ENCODE measurements around the gene TRIM67. TPM values are rescaled to one million over a fixed set of nuclear protein-coding genes. Genes with fewer than 3 reads are reported as not detected.
"Not testable (repeated sequence)": the region's sequence is repeated elsewhere in the genome, so short reads cannot be mapped to it uniquely, and the experiment has no call there.

TRIM67 gene
- polyA plus RNA-seq, 2 of the 4 experiments (the other 2 are of a cell fraction) = 0.23 to 0.35 TPM

DNA sequence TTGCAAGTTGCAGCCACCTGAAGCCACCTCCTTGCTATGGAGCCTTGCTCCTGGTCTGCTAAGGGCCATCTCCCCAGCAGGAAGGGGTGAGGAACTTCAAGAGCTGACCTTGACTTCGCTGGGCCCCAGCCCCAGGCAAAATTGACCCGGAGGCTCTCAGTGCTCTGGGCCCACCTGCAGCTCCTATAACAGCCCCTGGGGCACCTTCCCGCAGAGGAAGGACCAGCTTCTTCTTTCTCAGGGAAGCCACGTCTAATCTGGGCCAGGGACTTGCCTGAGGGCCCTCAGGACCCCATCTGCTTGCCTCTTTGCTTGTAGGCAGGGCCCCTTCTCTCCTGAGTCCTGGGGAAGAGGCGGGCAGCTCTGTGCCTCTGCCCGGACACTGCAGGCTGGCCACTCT, 48.3 kb downstream of the TRIM67 start (continued):
- no peak for TF ChIP-seq MAZ (IDR thresholded peaks at IDR 0.05; ENCODE audit: borderline replicate concordance, low read depth, low read length)
- no peak for TF ChIP-seq CBX8 (IDR thresholded peaks at IDR 0.05)

DNA sequence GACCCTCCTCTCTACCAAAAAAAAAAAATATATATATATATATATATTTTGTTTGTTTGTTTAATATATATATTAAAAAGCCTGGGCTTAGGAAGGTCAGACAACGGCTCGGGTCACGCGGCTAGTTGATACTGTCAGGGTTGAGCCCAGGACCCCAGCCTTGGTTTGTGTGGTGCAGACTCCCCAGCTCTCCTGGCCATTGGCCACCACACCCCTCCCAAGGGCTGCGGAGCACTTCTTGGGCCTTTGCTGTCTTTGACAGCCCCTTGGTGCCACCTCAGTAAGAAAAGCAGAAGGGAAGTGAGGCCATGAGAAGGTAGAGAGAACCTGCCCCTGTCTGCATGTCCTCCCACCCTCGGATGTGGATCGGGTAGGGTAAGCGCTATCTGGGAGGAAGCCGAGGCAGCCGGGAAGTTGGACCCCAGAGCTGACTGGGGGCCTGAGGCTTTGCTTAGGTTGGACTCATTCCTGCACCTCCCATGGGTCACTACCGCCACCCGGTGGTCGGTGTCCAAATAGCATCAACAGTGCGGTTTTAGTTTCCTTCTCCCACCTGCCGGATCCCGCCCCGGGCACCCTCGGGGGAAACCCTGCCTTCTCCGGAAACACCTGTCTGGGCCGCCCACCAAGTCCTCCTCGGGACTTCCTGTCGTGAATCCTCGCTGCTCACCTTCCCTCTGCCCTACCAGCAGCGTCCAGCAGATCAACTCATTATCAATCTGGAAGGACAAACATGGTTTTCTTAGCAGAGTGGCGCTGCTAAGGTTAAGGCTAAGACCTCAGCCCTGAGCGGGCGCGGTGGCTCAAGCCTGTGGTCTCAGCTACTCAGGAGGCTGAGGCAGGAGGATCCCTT, 49.4 kb downstream of the TRIM67 start:
- H3K27ac ChIP-seq = peak overlapping the region; percentile 57 to 85
- H3K9me3 ChIP-seq = no peaks in the 10 kb centered on the region
- H3K4me2 ChIP-seq = peak overlapping the region; percentile 78
- FAIRE-seq (no peak), DNase-seq (ENCODE audit: low read depth in 1 of 2, low spot score in 1 of 2) (peak; percentile 73 to 81), ATAC-seq (peak; percentile 89 to 93)
- TF ChIP-seq MAX (IDR thresholded peaks at IDR 0.05) (0 out of 2 replicates have a peak, but pooled peaks have one; percentile 13), HOXA7 (CRISPR knock-in tag; IDR thresholded peaks at IDR 0.05) (no peak), ZC3H11A (IDR thresholded peaks at IDR 0.05) (peak; percentile 8; the same call in 1 of the 2 replicates), PBX3 (IDR thresholded peaks at IDR 0.05) (no peak), ZFP36 (IDR thresholded peaks at IDR 0.05; ENCODE audit: borderline replicate concordance, partially characterized antibody) (no peak), SMC3 (IDR thresholded peaks at IDR 0.05) (peak; percentile 98), RAD21 (conservative IDR thresholded peaks at IDR 0.05 in 1 of 2, IDR thresholded peaks at IDR 0.05 in 1 of 2) (peak; percentile 96 to 99), JUNB (IDR thresholded peaks at IDR 0.05) (no peak)
- TF ChIP-seq, protein P1, sequence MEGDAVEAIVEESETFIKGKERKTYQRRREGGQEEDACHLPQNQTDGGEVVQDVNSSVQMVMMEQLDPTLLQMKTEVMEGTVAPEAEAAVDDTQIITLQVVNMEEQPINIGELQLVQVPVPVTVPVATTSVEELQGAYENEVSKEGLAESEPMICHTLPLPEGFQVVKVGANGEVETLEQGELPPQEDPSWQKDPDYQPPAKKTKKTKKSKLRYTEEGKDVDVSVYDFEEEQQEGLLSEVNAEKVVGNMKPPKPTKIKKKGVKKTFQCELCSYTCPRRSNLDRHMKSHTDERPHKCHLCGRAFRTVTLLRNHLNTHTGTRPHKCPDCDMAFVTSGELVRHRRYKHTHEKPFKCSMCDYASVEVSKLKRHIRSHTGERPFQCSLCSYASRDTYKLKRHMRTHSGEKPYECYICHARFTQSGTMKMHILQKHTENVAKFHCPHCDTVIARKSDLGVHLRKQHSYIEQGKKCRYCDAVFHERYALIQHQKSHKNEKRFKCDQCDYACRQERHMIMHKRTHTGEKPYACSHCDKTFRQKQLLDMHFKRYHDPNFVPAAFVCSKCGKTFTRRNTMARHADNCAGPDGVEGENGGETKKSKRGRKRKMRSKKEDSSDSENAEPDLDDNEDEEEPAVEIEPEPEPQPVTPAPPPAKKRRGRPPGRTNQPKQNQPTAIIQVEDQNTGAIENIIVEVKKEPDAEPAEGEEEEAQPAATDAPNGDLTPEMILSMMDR (IDR thresholded peaks at IDR 0.05) = peak; percentile 97
- H3K4me3 ChIP-seq = peak overlapping the region; percentile 44
- 20% methylated on average over 24 of the region's 28 CpGs for WGBS (ENCODE audit: missing lambda C conversion rate)
- ChIA-PET CTCF (interaction anchor here (0.6 to 4.1 kb wide), 50 partner anchors 9 to 501 kb away, joined by 3 to 65 read pairs (median 4); partner anchors contain the start of gene TRIM67), POLR2A (no interaction called here)
- peaks cover 15% of the 10 kb centered on the region for H3K4me1 ChIP-seq

DNA sequence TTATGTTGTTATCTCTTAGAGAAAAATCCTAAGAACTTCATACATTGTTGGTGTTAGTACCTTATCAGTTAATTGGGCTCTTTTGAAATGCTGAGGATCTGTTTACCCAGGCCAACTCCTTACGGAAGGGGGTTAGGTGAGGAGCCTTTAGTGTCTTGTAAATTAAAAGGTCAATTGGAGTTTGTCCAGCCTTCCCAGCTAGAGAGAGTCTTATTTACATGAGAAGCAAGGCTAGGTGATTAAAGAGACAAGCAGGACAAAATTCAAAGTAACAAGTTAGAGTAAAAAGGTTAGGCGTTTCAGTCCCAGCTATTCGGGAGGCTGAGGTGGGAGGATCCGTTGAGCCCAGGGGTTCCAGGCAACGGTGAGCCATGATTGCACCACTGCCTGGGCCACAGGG, 50.4 kb downstream of the TRIM67 start:
- H3K27ac ChIP-seq = not testable (repeated sequence)
- WGBS (ENCODE audit: missing lambda C conversion rate) = 85% methylated on average over 5 of the region's 5 CpGs

GRCh38 chr1:231213831-231214573, 52.1 kb downstream of the TRIM67 start:
- 82% methylated on average over 19 of the region's 22 CpGs for WGBS (ENCODE audit: missing lambda C conversion rate)
- no peaks in the 10 kb centered on the region for H3K9me3 ChIP-seq
- FAIRE-seq (no peak), ATAC-seq (no peak), DNase-seq (ENCODE audit: low read depth in 1 of 2, low spot score in 1 of 2) (no peak)
- H3K27ac ChIP-seq = no peak overlapping the region
- no peak overlapping the region for H3K4me2 ChIP-seq
- ChIA-PET POLR2A (no interaction called here), CTCF (interaction anchor here (0.7 to 1.5 kb wide), 6 partner anchors 8 to 416 kb away, joined by 3 to 8 read pairs (median 4); no protein-coding TSS in a partner anchor)
- peaks cover 4% of the 10 kb centered on the region; the same call in 1 of the 3 replicates for H3K4me1 ChIP-seq
- no peak for TF ChIP-seq HES2 (IDR thresholded peaks at IDR 0.05)
- no peak for TF ChIP-seq CHD2 (IDR thresholded peaks at IDR 0.05; ENCODE audit: low read length, partially characterized antibody)
- no peak for TF ChIP-seq PHF8 (IDR thresholded peaks at IDR 0.05; ENCODE audit: borderline replicate concordance, low read depth)
- no peak for TF ChIP-seq CBX2 (IDR thresholded peaks at IDR 0.05; ENCODE audit: borderline replicate concordance, low read depth)
- no peak for TF ChIP-seq POLR2A (IDR thresholded peaks at IDR 0.05; ENCODE audit: low read length)
- H3K4me3 ChIP-seq = no peak overlapping the region

More for the DNA sequence above, 50.4 kb downstream of the TRIM67 start:
- FAIRE-seq; H3K4me2 ChIP-seq; DNase-seq (ENCODE audit: low read depth in 1 of 2, low spot score in 1 of 2); H3K4me1 ChIP-seq; ATAC-seq; POLR2A ChIA-PET; H3K4me3 ChIP-seq; H3K9me3 ChIP-seq: not testable (repeated sequence)
- CTCF ChIA-PET = interaction anchor here (0.6 to 4.1 kb wide), 15 partner anchors 8 to 415 kb away, joined by 3 to 65 read pairs (median 4); no protein-coding TSS in a partner anchor

All from A549 (cell line).